Smooth muscle cell (in vitro differentiated cells): Measurements from ENCODE around the gene AADACL3. TPM values are rescaled to one million over a fixed set of nuclear protein-coding genes. Genes with fewer than 3 reads are reported as not detected.

Experiments used
- DNase-seq: peaks from one replicate; lab custom pipeline; 2025; ENCODE audit not compliant: unreplicated experiment; lab: John Stamatoyannopoulos, UW
- H2AFZ ChIP-seq: fragments of 200-600 bp; sonication (generic); 2 replicates; pipeline ENCODE4 v1.6.0; 2016; ENCODE audit warnings: antibody characterized with exemption, low read depth, mild to moderate bottlenecking
- H3F3A ChIP-seq: fragments of 200-600 bp; sonication (generic); 2 replicates; pipeline ENCODE4 v1.6.0; 2017; ENCODE audit warnings: antibody characterized with exemption, low read depth
- H3K27ac ChIP-seq: fragments of 200-600 bp; sonication (generic); 2 replicates; pipeline ENCODE4 v1.5.1; 2016; ENCODE audit warnings: low read depth, mild to moderate bottlenecking
- H3K27me3 ChIP-seq: fragments of 200-600 bp; sonication (generic); 2 replicates; pipeline ENCODE4 v1.6.1; 2016; ENCODE audit warnings: low read depth, mild to moderate bottlenecking
- H3K36me3 ChIP-seq: fragments of 200-600 bp; sonication (generic); 2 replicates; pipeline ENCODE4 v1.5.1; 2016; ENCODE audit warnings: low read depth
- H3K4me1 ChIP-seq: fragments of 200-600 bp; sonication (generic); 2 replicates; pipeline ENCODE4 v1.5.1; 2016; ENCODE audit warnings: low read depth
- H3K4me2 ChIP-seq: fragments of 200-600 bp; sonication (generic); 2 replicates; pipeline ENCODE4 v1.6.0; 2016; ENCODE audit warnings: mild to moderate bottlenecking
- H3K4me3 ChIP-seq: fragments of 200-600 bp; sonication (generic); 2 replicates; pipeline ENCODE4 v1.5.1; 2016; ENCODE audit warnings: mild to moderate bottlenecking
- H3K79me2 ChIP-seq: fragments of 200-600 bp; sonication (generic); 2 replicates; pipeline ENCODE4 v1.6.0; 2016; ENCODE audit warnings: low read depth, mild to moderate bottlenecking
- H3K9ac ChIP-seq: fragments of 200-600 bp; sonication (generic); 2 replicates; pipeline ENCODE4 v1.6.0; 2016; ENCODE audit warnings: low read depth
- H3K9me3 ChIP-seq: fragments of 200-600 bp; sonication (generic); replicated peaks from 2 replicates; pipeline ENCODE4 v1.5.1; 2016; ENCODE audit warnings: low read depth
- H4K20me1 ChIP-seq: fragments of 200-600 bp; sonication (generic); 2 replicates; pipeline ENCODE4 v1.6.0; 2016; ENCODE audit warnings: low read depth
- CTCF ChIP-seq: fragments of 200-600 bp; sonication (generic); IDR thresholded peaks from 2 replicates; pipeline ENCODE4 v1.5.1; 2017; ENCODE audit warnings: borderline replicate concordance, mild to moderate bottlenecking, antibody characterized with exemption; ENCODE audit not compliant: insufficient read depth, poor library complexity, severe bottlenecking
- WGBS: methylation state at CpG from one replicate; pipeline ENCODE4 v1.1.7; 2016; ENCODE audit warnings: low lambda C conversion rate; 5-methylcytosine and 5-hydroxymethylcytosine counted together
- polyA plus RNA-seq: library from polyadenylated mRNA; unstranded; fragments of >200 nt; fragmentation: Nextera tagmentation; extraction: Ambion mirVana; gene quantifications from 2 replicates; pipeline ENCODE4 v1.2.1, GENCODE V29; 2016
- total RNA-seq: library from RNA; depleted of rRNA; stranded (reverse); fragments of >200 nt; gene quantifications from 2 replicates; pipeline ENCODE4 v1.2.3, GENCODE V29; 2014

AADACL3 gene
- total and polyA plus RNA-seq, 2 experiments from 2014 or later = 0.13 to 0.25 TPM

GRCh38 chr1:12734651-12735050, 18.7 kb downstream of the AADACL3 start:
- H4K20me1 ChIP-seq = no peaks in the 10 kb centered on the region
- H3K4me3 ChIP-seq = no peak overlapping the region
- no peaks in the 10 kb centered on the region for H3F3A ChIP-seq
- H3K27ac ChIP-seq = no peak overlapping the region
- no peaks in the 10 kb centered on the region for H3K4me1 ChIP-seq
- H3K36me3 ChIP-seq = no peaks in the 10 kb centered on the region
- no peaks in the 10 kb centered on the region for H3K9me3 ChIP-seq
- WGBS = 48% methylated on average over 3 of the region's 3 CpGs
- no peak overlapping the region for H2AFZ ChIP-seq
- DNase-seq = no peak
- no peak overlapping the region for H3K4me2 ChIP-seq
- no peak for TF ChIP-seq CTCF
- no peak overlapping the region for H3K9ac ChIP-seq
- no peaks in the 10 kb centered on the region for H3K27me3 ChIP-seq
- H3K79me2 ChIP-seq = no peaks in the 10 kb centered on the region

GRCh38 chr1:12738934-12739333, 23.0 kb downstream of the AADACL3 start:
- H3K36me3 ChIP-seq = no peaks in the 10 kb centered on the region
- H3K27me3 ChIP-seq = no peaks in the 10 kb centered on the region
- H4K20me1 ChIP-seq = no peaks in the 10 kb centered on the region
- no peaks in the 10 kb centered on the region for H3K79me2 ChIP-seq
- H3K27ac ChIP-seq = no peak overlapping the region
- H3F3A ChIP-seq = no peaks in the 10 kb centered on the region
- DNase-seq = no peak
- TF ChIP-seq CTCF = no peak
- H3K9me3 ChIP-seq = no peaks in the 10 kb centered on the region
- WGBS = 97% methylated on average over 1 of the region's 1 CpG
- H2AFZ ChIP-seq = no peak overlapping the region
- no peak overlapping the region for H3K9ac ChIP-seq
- H3K4me1 ChIP-seq = no peaks in the 10 kb centered on the region
- H3K4me3 ChIP-seq = no peak overlapping the region
- no peak overlapping the region for H3K4me2 ChIP-seq

GRCh38 chr1:12739613-12740012, 23.7 kb downstream of the AADACL3 start:
- Histone ChIP-seq H2AFZ (no peak overlapping the region), H3K9me3 (no peaks in the 10 kb centered on the region), H3K27ac (no peak overlapping the region), H3K27me3 (no peaks in the 10 kb centered on the region), H3K4me3 (no peak overlapping the region), H3K36me3 (no peaks in the 10 kb centered on the region), H4K20me1 (no peaks in the 10 kb centered on the region), H3F3A (no peaks in the 10 kb centered on the region), H3K4me1 (no peaks in the 10 kb centered on the region), H3K9ac (no peak overlapping the region), H3K4me2 (no peak overlapping the region), H3K79me2 (no peaks in the 10 kb centered on the region)
- 82% methylated on average over 5 of the region's 5 CpGs for WGBS
- no peak for DNase-seq
- TF ChIP-seq CTCF = no peak

GRCh38 chr1:12741946-12742345, 26.0 kb downstream of the AADACL3 start:
- no peak for TF ChIP-seq CTCF
- no peak for DNase-seq
- Histone ChIP-seq H3F3A (no peaks in the 10 kb centered on the region), H3K4me3 (no peak overlapping the region), H3K27ac (no peak overlapping the region), H3K9me3 (no peaks in the 10 kb centered on the region), H3K9ac (no peak overlapping the region), H3K79me2 (no peaks in the 10 kb centered on the region), H3K36me3 (no peaks in the 10 kb centered on the region), H3K4me1 (no peaks in the 10 kb centered on the region), H4K20me1 (no peaks in the 10 kb centered on the region), H3K4me2 (no peak overlapping the region), H3K27me3 (no peaks in the 10 kb centered on the region), H2AFZ (no peak overlapping the region)
- WGBS = 86% methylated on average over 3 of the region's 3 CpGs
